HG03354 (cell line): ENCODE results near the gene KRT76.
"Not testable (repeated sequence)": the region's sequence is repeated elsewhere in the genome, so short reads cannot be mapped to it uniquely, and the experiment has no call there.

Experiments
- ATAC-seq: cut with Tn5 transposase; IDR thresholded peaks from one replicate; pipeline ENCODE4 v1.9.1; 2021; ENCODE audit warnings: mild to moderate bottlenecking; ENCODE audit not compliant: unreplicated experiment, poor library complexity, severe bottlenecking

The KRT76 gene

GRCh38 chr12:52766351-52767019, 10.7 kb downstream of the KRT76 start:
- no peak for ATAC-seq

- no peak for ATAC-seq
These were observed 11.4 kb downstream of the KRT76 start for GRCh38 chr12:52765702-52766101.

- ATAC-seq: no peak
These were observed 13.2 kb downstream of the KRT76 start for GRCh38 chr12:52763991-52764390.

- no peak for ATAC-seq
These were observed 14.0 kb downstream of the KRT76 start for GRCh38 chr12:52763036-52763659.

GRCh38 chr12:52761802-52762201, 15.3 kb downstream of the KRT76 start:
- no peak for ATAC-seq

- not testable (repeated sequence) for ATAC-seq
These were observed 15.9 kb downstream of the KRT76 start for GRCh38 chr12:52761218-52761617.

- no peak for ATAC-seq
These were observed 16.5 kb downstream of the KRT76 start for GRCh38 chr12:52760623-52761022.

GRCh38 chr12:52759695-52760094, 17.4 kb downstream of the KRT76 start:
- no peak for ATAC-seq

GRCh38 chr12:52759218-52759617, 17.9 kb downstream of the KRT76 start:
- no peak for ATAC-seq

GRCh38 chr12:52757449-52758176, 19.5 kb downstream of the KRT76 start:
- no peak for ATAC-seq

GRCh38 chr12:52756281-52756960, 20.7 kb downstream of the KRT76 start:
- no peak for ATAC-seq

GRCh38 chr12:52755533-52755932, 21.6 kb downstream of the KRT76 start:
- ATAC-seq: no peak

- ATAC-seq: no peak
These were observed 23.0 kb downstream of the KRT76 start for GRCh38 chr12:52754135-52754534.

GRCh38 chr12:52753283-52753682, 23.9 kb downstream of the KRT76 start:
- no peak for ATAC-seq

GRCh38 chr12:52752516-52752915, 24.6 kb downstream of the KRT76 start:
- no peak for ATAC-seq

GRCh38 chr12:52751795-52752194, 25.4 kb downstream of the KRT76 start:
- ATAC-seq: no peak

- not testable (repeated sequence) for ATAC-seq
These were observed 26.6 kb downstream of the KRT76 start for GRCh38 chr12:52750532-52750931.

- ATAC-seq: no peak
These were observed 27.3 kb downstream of the KRT76 start for GRCh38 chr12:52749827-52750226.

GRCh38 chr12:52748578-52748977, 28.6 kb downstream of the KRT76 start:
- no peak for ATAC-seq

GRCh38 chr12:52745554-52745953, 31.6 kb downstream of the KRT76 start:
- no peak for ATAC-seq
